Transverse colon (tissue), 4 donors: ENCODE results near the gene GABRB3. TPM values are rescaled to one million over a fixed set of nuclear protein-coding genes. Genes with fewer than 3 reads are reported as not detected.

ENCODE experiments used
- DNase-seq: peaks from one replicate; pipeline ENCODE4 v3.0.0-alpha.2; 2019
- H3K27ac ChIP-seq, 4 donors: fragments of 200-600 bp; sonication (generic); 2 replicates each; pipeline ENCODE4 v1.5.1; 2016 to 2018; ENCODE audit warnings: inconsistent platforms in 4 of 4
- H3K27me3 ChIP-seq: fragments of 200-600 bp; sonication (generic); 2 replicates; pipeline ENCODE4 v1.5.1; 2017; ENCODE audit warnings: inconsistent platforms
- H3K36me3 ChIP-seq, 4 donors: fragments of 200-600 bp; sonication (generic); 2 replicates each; pipeline ENCODE4 v1.5.1; 2017 to 2019; ENCODE audit warnings: inconsistent platforms in 4 of 4
- H3K4me1 ChIP-seq, 4 donors: fragments of 200-600 bp; sonication (generic); 2 replicates each; pipeline ENCODE4 v1.5.1; 2017 to 2020; ENCODE audit warnings: inconsistent platforms in 4 of 4
- H3K4me3 ChIP-seq, 4 donors: fragments of 200-600 bp; sonication (generic); 1 replicate in 1 of 4; 2 replicates in 3 of 4; pipeline versions ENCODE4 v1.5.1 to v1.6.1; 2017 to 2019; ENCODE audit warnings: inconsistent platforms in 4 of 4
- H3K9me3 ChIP-seq, 2 donors: fragments of 200-600 bp; sonication (generic); 2 replicates each; pipeline ENCODE4 v1.5.1; 2017 to 2019; ENCODE audit warnings: inconsistent platforms in 2 of 2
- CTCF ChIP-seq, 5 experiments: fragments of 200-600 bp in 3 of 5; fragments of 450-650 bp in 2 of 5; sonication (generic) in 3 of 5; IDR thresholded peaks; 1 replicate in 2 of 5; 2 replicates in 3 of 5; pipeline ENCODE4 v1.5.1; 2016 to 2017; ENCODE audit warnings: antibody characterized with exemption in 5 of 5, inconsistent platforms in 3 of 5, mild to moderate bottlenecking in 2 of 5, moderate library complexity in 1 of 5
- EP300 ChIP-seq: sonication (generic); formaldehyde crosslinking; IDR thresholded peaks from one replicate; pipeline ENCODE4 v1.6.1; 2017; ENCODE audit warnings: antibody characterized with exemption, low read depth
- POLR2A ChIP-seq: fragments of 450-650 bp; IDR thresholded peaks from one replicate; pipeline ENCODE4 v1.6.1; 2016; ENCODE audit warnings: antibody characterized with exemption, mild to moderate bottlenecking, moderate library complexity
- POLR2AphosphoS5 ChIP-seq, 3 donors: sonication (generic); formaldehyde crosslinking; IDR thresholded peaks; one replicate each; pipeline ENCODE4 v1.6.1; 2016; ENCODE audit warnings: antibody characterized with exemption in 3 of 3
- WGBS, 2 donors: methylation state at CpG; one replicate each; pipeline ENCODE4 v1.1.5; 2018; ENCODE audit warnings: low coverage in 1 of 2; 5-methylcytosine and 5-hydroxymethylcytosine counted together
- in situ Hi-C, 4 donors: fragments of 200-750 bp; cut with MboI; loops; one replicate each; pipeline versions ENCODE4 v1.15.0 to v1.15.1; 2017; ENCODE audit warnings: low sequenced_read_pairs in 3 of 4, low pct_ligation_motif_present in 1 of 4, low pct_unique_long_range_greater_than_20kb in 1 of 4
- intact Hi-C: fragments of 100-400 bp; cut with DNase I; formaldehyde crosslinking; loops from one replicate; pipeline ENCODE4 v1.15.1; 2023; ENCODE audit warnings: low total_unique reads
- total RNA-seq, 4 donors: library from RNA; depleted of rRNA; stranded (reverse); fragments of >200 nt; gene quantifications; one replicate each; pipeline ENCODE4 v1.1.0, GENCODE V29; 2016

The GABRB3 gene
- total RNA-seq, 4 donors from 2014 or later = 0.20 to 3.8 (median 1.2) TPM

- Histone ChIP-seq H3K9me3 (no peaks in the 10 kb centered on the region), H3K4me3 (no peak overlapping the region), H3K36me3 (no peaks in the 10 kb centered on the region), H3K4me1 (no peaks in the 10 kb centered on the region), H3K27me3 (no peaks in the 10 kb centered on the region), H3K27ac (no peak overlapping the region)
- DNase-seq = no peak
- intact Hi-C loops = no loop called here
- TF ChIP-seq CTCF (IDR thresholded peaks at IDR 0.05) = no peak
- TF ChIP-seq POLR2A = no peak
- TF ChIP-seq EP300 = no peak
- no peak for TF ChIP-seq POLR2AphosphoS5 (IDR thresholded peaks at IDR 0.05)
- 75 to 84% methylated on average over 1 to 3 of the region's 3 CpGs for WGBS, 2 donors
- in situ Hi-C loops = no loop called here
Observed at GRCh38 chr15:26679927-26680326, 92.9 kb downstream of the GABRB3 start.

- Histone ChIP-seq H3K4me3 (no peak overlapping the region), H3K27ac (no peak overlapping the region), H3K36me3 (no peaks in the 10 kb centered on the region), H3K9me3 (no peaks in the 10 kb centered on the region), H3K4me1 (no peaks in the 10 kb centered on the region), H3K27me3 (no peaks in the 10 kb centered on the region)
- in situ Hi-C loops (no loop called here), intact Hi-C loops (no loop called here)
- 71 to 88% methylated on average over 1 to 3 of the region's 3 CpGs for WGBS, 2 donors
- no peak for DNase-seq
- no peak for TF ChIP-seq EP300
- no peak for TF ChIP-seq POLR2AphosphoS5 (IDR thresholded peaks at IDR 0.05)
- no peak for TF ChIP-seq POLR2A
- no peak for TF ChIP-seq CTCF (IDR thresholded peaks at IDR 0.05)
Observed at GRCh38 chr15:26676115-26676514, 96.8 kb downstream of the GABRB3 start.

GRCh38 chr15:26674467-26674866 lies 98.4 kb downstream of the GABRB3 start:
- 50 to 55% methylated on average over 4 of the region's 4 CpGs for WGBS, 2 donors
- intact Hi-C loops (no loop called here), in situ Hi-C loops (no loop called here)
- no peaks in the 10 kb centered on the region for H3K36me3 ChIP-seq
- no peaks in the 10 kb centered on the region for H3K4me1 ChIP-seq
- no peaks in the 10 kb centered on the region for H3K9me3 ChIP-seq
- DNase-seq = no peak
- no peak overlapping the region for H3K4me3 ChIP-seq
- TF ChIP-seq POLR2A (no peak), POLR2AphosphoS5 (IDR thresholded peaks at IDR 0.05) (no peak), CTCF (IDR thresholded peaks at IDR 0.05) (no peak), EP300 (no peak)
- H3K27ac ChIP-seq = no peak overlapping the region
- no peaks in the 10 kb centered on the region for H3K27me3 ChIP-seq

GRCh38 chr15:26673445-26673844 lies 99.4 kb downstream of the GABRB3 start:
- H3K27ac ChIP-seq = no peak overlapping the region
- TF ChIP-seq CTCF (IDR thresholded peaks at IDR 0.05) (no peak), POLR2AphosphoS5 (IDR thresholded peaks at IDR 0.05) (no peak), POLR2A (no peak), EP300 (no peak)
- no peaks in the 10 kb centered on the region for H3K9me3 ChIP-seq
- H3K4me3 ChIP-seq = no peak overlapping the region
- no peaks in the 10 kb centered on the region for H3K27me3 ChIP-seq
- H3K36me3 ChIP-seq = no peaks in the 10 kb centered on the region
- 75% methylated on average over 5 of the region's 5 CpGs; no CpG with 5 or more reads in 1 of the 2 donors for WGBS, 2 donors
- in situ Hi-C loops (no loop called here), intact Hi-C loops (no loop called here)
- no peak for DNase-seq
- no peaks in the 10 kb centered on the region for H3K4me1 ChIP-seq
